Measurements from ENCODE around the gene MYO1B. TPM values are rescaled to one million over a fixed set of nuclear protein-coding genes. Genes with fewer than 3 reads are reported as not detected.

MYO1B gene
- polyA plus RNA-seq, 1 donor (not counting 4 experiments of a cell fraction or from before 2014, with no cell fraction given): 277 TPM

GRCh38 chr2:191341436-191341835 lies 96.2 kb downstream of the MYO1B start:
- no peak for FAIRE-seq

GRCh38 chr2:191343796-191344338 lies 98.7 kb downstream of the MYO1B start:
- dilution Hi-C loops (cut with MboI; ENCODE audit: extremely low pct_ligation_motif_present, low sequenced_read_pairs): no loop called here
- Histone ChIP-seq H3K27me3 (ENCODE audit: control insufficient read depth, extremely low read depth, insufficient read depth, low read length) (no peaks in the 10 kb centered on the region), H3K4me1 (ENCODE audit: control insufficient read depth, extremely low read depth, insufficient read depth, low read length) (peaks cover 12% of the 10 kb centered on the region), H3K9ac (ENCODE audit: control insufficient read depth, extremely low read depth, insufficient read depth, low read length) (no peak overlapping the region), H3K36me3 (ENCODE audit: control insufficient read depth in 2 of 2, extremely low read depth in 1 of 2, insufficient read depth in 2 of 2, low read length in 2 of 2) (peaks cover 27 to 43% of the 10 kb centered on the region in 2 experiments), H3K79me2 (ENCODE audit: control insufficient read depth, insufficient read depth, low read length) (peaks cover 56% of the 10 kb centered on the region), H3K4me3 (ENCODE audit: control insufficient read depth in 2 of 3, extremely low read depth in 1 of 3, insufficient read depth in 2 of 3, low read depth in 1 of 3, low read length in 3 of 3) (no peak overlapping the region), H3K9me1 (ENCODE audit: control insufficient read depth, extremely low read depth, insufficient read depth, low read length) (no peaks in the 10 kb centered on the region), H3K9me3 (ENCODE audit: control insufficient read depth, low read depth, low read length) (no peaks in the 10 kb centered on the region), H3K4me2 (ENCODE audit: control insufficient read depth, extremely low read depth, insufficient read depth, low read depth, low read length) (no peak overlapping the region), H3K27ac (ENCODE audit: control insufficient read depth, insufficient read depth, low read length) (no peak overlapping the region), H4K20me1 (ENCODE audit: control insufficient read depth, extremely low read depth, insufficient read depth, low read length) (no peaks in the 10 kb centered on the region), H2AFZ (ENCODE audit: control insufficient read depth, low read length) (no peak overlapping the region)
- DNase-seq (ENCODE audit: low read depth, low spot score) (no peak), FAIRE-seq (no peak)
- TF ChIP-seq, protein P1, sequence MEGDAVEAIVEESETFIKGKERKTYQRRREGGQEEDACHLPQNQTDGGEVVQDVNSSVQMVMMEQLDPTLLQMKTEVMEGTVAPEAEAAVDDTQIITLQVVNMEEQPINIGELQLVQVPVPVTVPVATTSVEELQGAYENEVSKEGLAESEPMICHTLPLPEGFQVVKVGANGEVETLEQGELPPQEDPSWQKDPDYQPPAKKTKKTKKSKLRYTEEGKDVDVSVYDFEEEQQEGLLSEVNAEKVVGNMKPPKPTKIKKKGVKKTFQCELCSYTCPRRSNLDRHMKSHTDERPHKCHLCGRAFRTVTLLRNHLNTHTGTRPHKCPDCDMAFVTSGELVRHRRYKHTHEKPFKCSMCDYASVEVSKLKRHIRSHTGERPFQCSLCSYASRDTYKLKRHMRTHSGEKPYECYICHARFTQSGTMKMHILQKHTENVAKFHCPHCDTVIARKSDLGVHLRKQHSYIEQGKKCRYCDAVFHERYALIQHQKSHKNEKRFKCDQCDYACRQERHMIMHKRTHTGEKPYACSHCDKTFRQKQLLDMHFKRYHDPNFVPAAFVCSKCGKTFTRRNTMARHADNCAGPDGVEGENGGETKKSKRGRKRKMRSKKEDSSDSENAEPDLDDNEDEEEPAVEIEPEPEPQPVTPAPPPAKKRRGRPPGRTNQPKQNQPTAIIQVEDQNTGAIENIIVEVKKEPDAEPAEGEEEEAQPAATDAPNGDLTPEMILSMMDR (optimal IDR thresholded peaks at IDR 0.05 in 1 of 3, IDR thresholded peaks at IDR 0.05 in 1 of 3, conservative IDR thresholded peaks at IDR 0.05 in 1 of 3; ENCODE audit: extremely low read depth in 1 of 3, insufficient read depth in 2 of 3, low read length in 3 of 3): no peak
- no peak for TF ChIP-seq EZH2 (IDR thresholded peaks at IDR 0.05; ENCODE audit: low read length)

More at GRCh38 chr2:191341436-191341835, 96.2 kb downstream of the MYO1B start:
- no peaks in the 10 kb centered on the region for H4K20me1 ChIP-seq (ENCODE audit: control insufficient read depth, extremely low read depth, insufficient read depth, low read length)
- peaks cover 17 to 28% of the 10 kb centered on the region in 2 experiments for H3K36me3 ChIP-seq (ENCODE audit: control insufficient read depth in 2 of 2, extremely low read depth in 1 of 2, insufficient read depth in 2 of 2, low read length in 2 of 2)
- H2AFZ ChIP-seq (ENCODE audit: control insufficient read depth, low read length): no peak overlapping the region
- no peak overlapping the region for H3K9ac ChIP-seq (ENCODE audit: control insufficient read depth, extremely low read depth, insufficient read depth, low read length)
- no peak overlapping the region for H3K4me3 ChIP-seq (ENCODE audit: control insufficient read depth in 2 of 3, extremely low read depth in 1 of 3, insufficient read depth in 2 of 3, low read depth in 1 of 3, low read length in 3 of 3)
- DNase-seq (ENCODE audit: low read depth, low spot score): no peak
- H3K4me2 ChIP-seq (ENCODE audit: control insufficient read depth, extremely low read depth, insufficient read depth, low read depth, low read length): no peak overlapping the region
- H3K27me3 ChIP-seq (ENCODE audit: control insufficient read depth, extremely low read depth, insufficient read depth, low read length): no peaks in the 10 kb centered on the region
- no peaks in the 10 kb centered on the region for H3K9me3 ChIP-seq (ENCODE audit: control insufficient read depth, low read depth, low read length)
- dilution Hi-C loops (cut with MboI; ENCODE audit: extremely low pct_ligation_motif_present, low sequenced_read_pairs): no loop called here
- peaks cover 60% of the 10 kb centered on the region for H3K79me2 ChIP-seq (ENCODE audit: control insufficient read depth, insufficient read depth, low read length)
- TF ChIP-seq EZH2 (IDR thresholded peaks at IDR 0.05; ENCODE audit: low read length): no peak
- TF ChIP-seq, protein P1 (optimal IDR thresholded peaks at IDR 0.05 in 1 of 3, IDR thresholded peaks at IDR 0.05 in 1 of 3, conservative IDR thresholded peaks at IDR 0.05 in 1 of 3; ENCODE audit: extremely low read depth in 1 of 3, insufficient read depth in 2 of 3, low read length in 3 of 3): no peak
- no peaks in the 10 kb centered on the region for H3K9me1 ChIP-seq (ENCODE audit: control insufficient read depth, extremely low read depth, insufficient read depth, low read length)
- H3K4me1 ChIP-seq (ENCODE audit: control insufficient read depth, extremely low read depth, insufficient read depth, low read length): peaks cover 12% of the 10 kb centered on the region
- H3K27ac ChIP-seq (ENCODE audit: control insufficient read depth, insufficient read depth, low read length): no peak overlapping the region
